Right lobe of liver (tissue), 4 donors: ENCODE measurements around the gene HAUS7.
A peak's percentile ranks its signal among the peaks of the same experiment; 100 is the strongest.

Experiments used
- CTCF ChIP-seq, 4 donors: fragments of 200-600 bp in 3 of 4; fragments of 450-650 bp in 1 of 4; IDR thresholded peaks; one replicate each; pipeline versions ENCODE4 v1.5.1 to v1.8.0; 2016 to 2022; ENCODE audit warnings: antibody characterized with exemption in 4 of 4, mild to moderate bottlenecking in 2 of 4
- POLR2A ChIP-seq: fragments of 450-650 bp; IDR thresholded peaks from one replicate; pipeline ENCODE4 v1.6.1; 2017; ENCODE audit warnings: antibody characterized with exemption, mild to moderate bottlenecking
- donor health status: DM: no; HTN: no; CAD: no.
- donor health status: DM: no; HTN: no; CAD: no.
- donor health status: DM: no; HTN: yes; CAD: no.

- TF ChIP-seq CTCF (IDR thresholded peaks at IDR 0.05) (peak; percentile 57 to 62 (median 58)), POLR2A (peak; percentile 27)
These were observed at the start of gene HAUS7 for GRCh38 chrX:153470411-153471363.
